Spleen (tissue), 11 donors: ENCODE results near the gene GADD45B. TPM values are rescaled to one million over a fixed set of nuclear protein-coding genes. Genes with fewer than 3 reads are reported as not detected.
A peak's percentile ranks its signal among the peaks of the same experiment; 100 is the strongest.

ENCODE experiments used
- DNase-seq: peaks from one replicate; pipeline ENCODE4 v3.0.0-alpha.2; 2020
- H3K27ac ChIP-seq, 8 donors: fragments of 200-600 bp; sonication (generic) in 7 of 8; 1 replicate in 4 of 8; 2 replicates in 4 of 8; pipeline versions ENCODE4 v1.5.0 to v1.8.0; 2016 to 2021; ENCODE audit warnings: inconsistent platforms in 4 of 8, mild to moderate bottlenecking in 4 of 8, moderate library complexity in 1 of 8
- H3K27me3 ChIP-seq, 7 donors: fragments of 200-600 bp; sonication (generic) in 6 of 7; replicated peaks in 1 of 7; 1 replicate in 4 of 7; 2 replicates in 3 of 7; pipeline versions ENCODE4 v1.5.0 to v1.8.0; 2016 to 2021; ENCODE audit warnings: inconsistent platforms in 3 of 7, mild to moderate bottlenecking in 1 of 7
- H3K36me3 ChIP-seq, 6 donors: fragments of 200-600 bp; sonication (generic) in 5 of 6; 1 replicate in 4 of 6; 2 replicates in 2 of 6; pipeline versions ENCODE4 v1.5.0 to v1.8.0; 2016 to 2021; ENCODE audit warnings: inconsistent platforms in 2 of 6
- H3K4me1 ChIP-seq, 6 donors: fragments of 200-600 bp; sonication (generic) in 5 of 6; 1 replicate in 3 of 6; 2 replicates in 3 of 6; pipeline versions ENCODE4 v1.5.0 to v1.8.0; 2016 to 2021; ENCODE audit warnings: inconsistent platforms in 3 of 6
- H3K4me3 ChIP-seq, 8 donors: fragments of 200-600 bp; sonication (generic) in 7 of 8; 1 replicate in 4 of 8; 2 replicates in 4 of 8; pipeline versions ENCODE4 v1.5.0 to v1.8.0; 2016 to 2021; ENCODE audit warnings: inconsistent platforms in 4 of 8, mild to moderate bottlenecking in 4 of 8, moderate library complexity in 2 of 8
- H3K9me3 ChIP-seq, 8 donors: fragments of 200-600 bp; sonication (generic) in 7 of 8; 1 replicate in 4 of 8; 2 replicates in 4 of 8; pipeline versions ENCODE4 v1.5.0 to v1.8.0; 2016 to 2021; ENCODE audit warnings: inconsistent platforms in 4 of 8
- POLR2A ChIP-seq, 3 donors: fragments of 450-650 bp; IDR thresholded peaks; one replicate each; pipeline ENCODE4 v1.5.1; 2017; ENCODE audit warnings: antibody characterized with exemption in 3 of 3, mild to moderate bottlenecking in 1 of 3
- POLR2AphosphoS5 ChIP-seq, 3 donors: sonication (generic); formaldehyde crosslinking; IDR thresholded peaks; one replicate each; pipeline ENCODE4 v1.5.1; 2017; ENCODE audit warnings: antibody characterized with exemption in 3 of 3
- WGBS, 5 donors: extraction: QIAGEN DNeasy Blood & Tissue Kit in 3 of 5; methylation state at CpG; one replicate each; pipeline versions ENCODE4 v1.1.5 to v1.1.7; 2013 to 2018; 5-methylcytosine and 5-hydroxymethylcytosine counted together
- intact Hi-C: fragments of 100-400 bp; cut with DNase I; formaldehyde crosslinking; loops from one replicate; pipeline ENCODE4 v1.15.0; 2023; ENCODE audit warnings: low total_unique reads
- polyA plus RNA-seq, 3 donors: library from polyadenylated mRNA; stranded (reverse); fragments of 200-250 nt; gene quantifications; one replicate each; pipeline ENCODE4 v1.2.1, GENCODE V29; 2013
- total RNA-seq, 7 donors: library from RNA; depleted of rRNA in 3 of 7; stranded (reverse); fragments of >200 nt in 3 of 7; fragmentation: NEBNext Ultra II Directional in 4 of 7; extraction: Animal tissue kit (Norgen Biotek cat#: 25700) in 4 of 7; gene quantifications; one replicate each; pipeline versions ENCODE4 v1.1.0 to v1.2.1, GENCODE V29; 2016 to 2021
- TF ChIP-seq, protein P1 (sequence below), 11 experiments: fragments of 200-600 bp in 7 of 11; fragments of 450-650 bp in 4 of 11; sonication (generic) in 4 of 11; IDR thresholded peaks in 8 of 11; conservative IDR thresholded peaks in 3 of 11; 1 replicate in 7 of 11; 2 replicates in 4 of 11; pipeline versions ENCODE4 v1.4.0 to v1.8.0; 2016 to 2021; ENCODE audit warnings: antibody characterized with exemption in 11 of 11, inconsistent platforms in 4 of 11, mild to moderate bottlenecking in 1 of 11
- donor health status: healthy with polysubstance abuse.
- donor health status: DM: no; HTN: no; CAD: no; lungs with moderate emphysema.
- donor health status: DM: no; HTN: no; CAD: no.
- donor health status: Bipolar disorder and iron deficiency.
- donor health status: healthy.
- donor health status: DM: no; HTN: no; CAD: no.
- donor health status: DM: yes; HTN: yes; CAD: no.

The GADD45B gene
- total and polyA plus RNA-seq, 10 donors: 40.6 to 114 (median 75.8) TPM

DNA sequence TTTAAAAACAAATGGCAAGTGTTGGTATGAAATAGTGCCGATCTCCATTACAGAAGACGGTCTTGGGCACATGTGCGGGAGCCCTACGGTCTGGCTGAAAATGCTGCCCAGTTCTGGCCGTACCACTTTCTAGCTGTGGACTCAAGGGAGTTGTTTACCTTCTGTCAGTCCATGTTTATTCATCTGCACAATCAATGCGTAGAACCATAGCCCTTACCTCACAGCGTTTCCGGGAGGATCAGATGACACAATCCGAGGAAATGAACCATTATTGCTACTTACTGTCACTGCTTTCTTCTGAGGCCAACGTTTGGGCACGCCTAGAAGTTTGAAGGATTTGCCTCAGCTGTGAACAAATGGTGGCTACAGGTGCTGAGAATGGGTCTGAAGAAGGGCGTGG lies 31.2 kb downstream of the GADD45B start:
- peak overlapping the region in 1 of 8 donors; percentile 37 for H3K4me3 ChIP-seq

DNA sequence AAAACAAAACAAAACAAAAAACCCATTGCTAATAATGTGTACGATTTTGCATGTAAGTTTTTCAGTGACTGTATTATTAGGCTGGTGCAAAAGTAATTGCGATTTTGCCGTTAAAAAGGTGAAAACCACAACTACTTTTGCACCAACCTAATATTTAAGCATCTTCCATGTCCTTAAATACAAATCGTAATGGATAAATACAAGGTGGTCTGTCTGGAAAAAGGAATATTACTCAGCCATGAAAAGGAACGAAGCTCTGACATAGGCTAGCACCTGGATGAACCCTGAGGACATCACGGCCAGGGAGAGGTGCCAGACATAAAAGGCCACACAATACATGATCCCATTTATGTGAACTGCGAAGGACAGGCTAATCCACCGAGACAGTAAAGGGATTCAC lies 33.2 kb downstream of the GADD45B start:
- Histone ChIP-seq H3K36me3 (peaks cover 0 to 11% (median 1%) of the 10 kb centered on the region in 6 donors), H3K9me3 (peaks cover 0 to 3% (median 0%) of the 10 kb centered on the region in 8 donors), H3K4me1 (peaks cover 0 to 35% (median 18%) of the 10 kb centered on the region in 6 donors), H3K27ac (no peak overlapping the region), H3K27me3 (no peaks in the 10 kb centered on the region), H3K4me3 (no peak overlapping the region)
- intact Hi-C loops: no loop called here
- DNase-seq: no peak
- WGBS, 5 donors: 81 to 96% (median 93%) methylated on average over 8 of the region's 8 CpGs
- no peak for TF ChIP-seq POLR2A (IDR thresholded peaks at IDR 0.05)
- no peak for TF ChIP-seq POLR2AphosphoS5 (IDR thresholded peaks at IDR 0.05)
- TF ChIP-seq, protein P1, sequence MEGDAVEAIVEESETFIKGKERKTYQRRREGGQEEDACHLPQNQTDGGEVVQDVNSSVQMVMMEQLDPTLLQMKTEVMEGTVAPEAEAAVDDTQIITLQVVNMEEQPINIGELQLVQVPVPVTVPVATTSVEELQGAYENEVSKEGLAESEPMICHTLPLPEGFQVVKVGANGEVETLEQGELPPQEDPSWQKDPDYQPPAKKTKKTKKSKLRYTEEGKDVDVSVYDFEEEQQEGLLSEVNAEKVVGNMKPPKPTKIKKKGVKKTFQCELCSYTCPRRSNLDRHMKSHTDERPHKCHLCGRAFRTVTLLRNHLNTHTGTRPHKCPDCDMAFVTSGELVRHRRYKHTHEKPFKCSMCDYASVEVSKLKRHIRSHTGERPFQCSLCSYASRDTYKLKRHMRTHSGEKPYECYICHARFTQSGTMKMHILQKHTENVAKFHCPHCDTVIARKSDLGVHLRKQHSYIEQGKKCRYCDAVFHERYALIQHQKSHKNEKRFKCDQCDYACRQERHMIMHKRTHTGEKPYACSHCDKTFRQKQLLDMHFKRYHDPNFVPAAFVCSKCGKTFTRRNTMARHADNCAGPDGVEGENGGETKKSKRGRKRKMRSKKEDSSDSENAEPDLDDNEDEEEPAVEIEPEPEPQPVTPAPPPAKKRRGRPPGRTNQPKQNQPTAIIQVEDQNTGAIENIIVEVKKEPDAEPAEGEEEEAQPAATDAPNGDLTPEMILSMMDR (IDR thresholded peaks at IDR 0.05 in 8 of 11, conservative IDR thresholded peaks at IDR 0.05 in 3 of 11): no peak

More for the DNA sequence above, 31.2 kb downstream of the GADD45B start:
- Histone ChIP-seq H3K9me3 (peaks cover 0 to 3% (median 0%) of the 10 kb centered on the region in 8 donors), H3K4me1 (peaks cover 0 to 42% (median 23%) of the 10 kb centered on the region in 6 donors), H3K36me3 (no peaks in the 10 kb centered on the region), H3K27me3 (no peaks in the 10 kb centered on the region), H3K27ac (peak overlapping the region in 6 of 8 donors; percentile 25 to 78 (median 70))
- intact Hi-C loops: no loop called here
- TF ChIP-seq, protein P1 (IDR thresholded peaks at IDR 0.05 in 8 of 11, conservative IDR thresholded peaks at IDR 0.05 in 3 of 11): no peak
- TF ChIP-seq POLR2AphosphoS5 (IDR thresholded peaks at IDR 0.05): peak in 1 of 3 donors; percentile 72
- no peak for DNase-seq
- WGBS, 5 donors: 19 to 27% (median 22%) methylated on average over 12 of the region's 12 CpGs

DNA sequence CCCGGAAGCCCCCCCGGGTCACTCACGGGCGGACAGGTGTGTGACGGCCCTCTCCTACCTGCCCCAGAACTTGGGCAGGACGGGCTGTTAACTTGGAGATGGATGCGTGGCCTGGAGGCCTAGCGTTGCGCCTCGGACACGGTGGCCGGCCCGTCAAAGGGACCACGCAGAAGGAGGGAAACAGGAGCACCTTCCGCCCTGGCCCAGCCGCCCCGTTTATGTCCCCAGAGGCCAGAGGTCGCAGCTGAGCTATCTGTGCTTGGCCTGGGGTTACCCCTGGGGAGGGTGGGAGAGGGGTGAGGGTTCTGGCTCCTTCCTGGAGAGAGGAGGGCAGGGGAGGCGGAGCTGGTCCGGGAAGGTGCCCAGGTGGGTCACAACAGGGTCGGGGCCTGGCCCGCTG lies 35.6 kb downstream of the GADD45B start:
- Histone ChIP-seq H3K4me1 (peaks cover 0 to 29% (median 17%) of the 10 kb centered on the region in 6 donors), H3K36me3 (peaks cover 0 to 27% (median 1%) of the 10 kb centered on the region in 6 donors), H3K4me3 (no peak overlapping the region), H3K9me3 (peaks cover 0 to 3% (median 0%) of the 10 kb centered on the region in 8 donors), H3K27ac (no peak overlapping the region), H3K27me3 (no peaks in the 10 kb centered on the region)
- no peak for DNase-seq
- 75 to 89% (median 84%) methylated on average over 21 to 22 of the region's 22 CpGs for WGBS, 5 donors
- intact Hi-C loops: no loop called here
- TF ChIP-seq, protein P1 (IDR thresholded peaks at IDR 0.05 in 8 of 11, conservative IDR thresholded peaks at IDR 0.05 in 3 of 11): no peak
- TF ChIP-seq POLR2A (IDR thresholded peaks at IDR 0.05) (no peak), POLR2AphosphoS5 (IDR thresholded peaks at IDR 0.05) (peak in 1 of 3 donors; percentile 38)

DNA sequence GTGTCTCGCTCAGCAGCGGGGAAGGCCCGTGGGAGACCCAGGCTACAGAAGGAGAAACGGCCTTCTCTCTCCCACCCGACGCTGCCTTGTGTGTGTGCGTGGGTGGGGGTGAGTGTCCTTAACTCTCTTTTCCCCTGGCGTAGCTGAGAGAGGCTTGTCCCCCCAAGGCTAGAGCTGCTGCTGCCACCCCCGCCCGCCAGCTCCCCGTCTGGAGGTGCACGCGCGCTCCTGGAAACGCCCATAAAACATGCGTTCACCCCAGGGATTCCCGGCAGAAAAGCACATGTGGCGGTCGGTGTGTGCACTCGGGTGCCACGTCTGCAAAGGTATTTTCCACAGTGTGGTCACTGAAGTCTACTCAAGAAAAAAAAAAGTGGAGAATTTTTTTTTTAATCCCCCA lies 36.1 kb downstream of the GADD45B start:
- intact Hi-C loops: no loop called here
- 80 to 88% (median 85%) methylated on average over 19 to 21 of the region's 21 CpGs for WGBS, 5 donors
- Histone ChIP-seq H3K4me1 (peaks cover 0 to 25% (median 13%) of the 10 kb centered on the region in 6 donors), H3K27ac (no peak overlapping the region), H3K9me3 (peaks cover 0 to 3% (median 0%) of the 10 kb centered on the region in 8 donors), H3K27me3 (no peaks in the 10 kb centered on the region), H3K4me3 (no peak overlapping the region), H3K36me3 (peaks cover 0 to 28% (median 1%) of the 10 kb centered on the region in 6 donors)
- TF ChIP-seq POLR2AphosphoS5 (IDR thresholded peaks at IDR 0.05) (no peak), POLR2A (IDR thresholded peaks at IDR 0.05) (no peak)
- TF ChIP-seq, protein P1 (IDR thresholded peaks at IDR 0.05 in 8 of 11, conservative IDR thresholded peaks at IDR 0.05 in 3 of 11): no peak
- no peak for DNase-seq
